ENCODE results near the gene LEPR.

DNA sequence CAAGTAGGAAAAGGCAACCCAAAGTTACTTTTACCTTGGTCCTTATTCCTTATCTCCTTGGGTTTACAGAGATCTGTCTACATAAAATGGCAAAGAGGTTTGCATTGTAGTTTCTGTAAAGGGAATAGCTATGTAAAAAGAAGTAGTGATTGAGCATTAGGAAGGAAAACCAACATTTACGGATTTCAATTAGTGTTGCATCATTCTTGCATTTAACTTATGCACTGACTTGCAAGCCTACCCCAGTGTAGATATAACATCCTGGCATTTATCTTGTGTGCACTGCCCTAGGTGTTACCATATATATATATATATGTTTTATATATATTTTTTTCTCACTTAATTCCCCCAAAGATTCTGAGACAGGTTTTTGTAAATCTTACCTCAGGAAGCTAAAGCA, 3.7 kb upstream of the LEPR start:
- TF ChIP-seq CTCF (IDR thresholded peaks at IDR 0.05) (no peak), EP300 (IDR thresholded peaks at IDR 0.05) (no peak), POLR2AphosphoS5 (IDR thresholded peaks at IDR 0.05) (no peak), POLR2A (IDR thresholded peaks at IDR 0.05; ENCODE audit: low read depth) (no peak)

Measured in esophagus muscularis mucosa (tissue), 4 donors.